Esophagus muscularis mucosa (tissue), 4 donors: ENCODE results near the gene CAPN10. TPM values are rescaled to one million over a fixed set of nuclear protein-coding genes. Genes with fewer than 3 reads are reported as not detected.

Source experiments
- DNase-seq: peaks from one replicate; pipeline ENCODE4 v3.0.0-alpha.2; 2017; ENCODE audit errors: extremely low spot score
- H3K27ac ChIP-seq, 4 donors: fragments of 200-600 bp; sonication (generic); replicated peaks in 1 of 4; 1 replicate in 3 of 4; 2 replicates in 1 of 4; pipeline ENCODE4 v1.5.1; 2016 to 2019; ENCODE audit warnings: mild to moderate bottlenecking in 1 of 4
- H3K27me3 ChIP-seq, 4 donors: fragments of 200-600 bp; sonication (generic); one replicate each; pipeline versions ENCODE4 v1.5.1 to v1.6.0; 2016 to 2019
- H3K36me3 ChIP-seq, 4 donors: fragments of 200-600 bp; sonication (generic); one replicate each; pipeline ENCODE4 v1.5.1; 2016 to 2019
- H3K4me1 ChIP-seq, 4 donors: fragments of 200-600 bp; sonication (generic); one replicate each; pipeline ENCODE4 v1.5.1; 2016 to 2019
- H3K4me3 ChIP-seq, 4 donors: fragments of 200-600 bp; sonication (generic); 1 replicate in 2 of 4; 2 replicates in 2 of 4; pipeline ENCODE4 v1.5.1; 2016 to 2019; ENCODE audit warnings: mild to moderate bottlenecking in 4 of 4, moderate library complexity in 1 of 4
- H3K9me3 ChIP-seq, 4 donors: fragments of 200-600 bp; sonication (generic); 1 replicate in 3 of 4; 2 replicates in 1 of 4; pipeline ENCODE4 v1.5.1; 2016 to 2019
- CTCF ChIP-seq, 3 experiments: fragments of 200-600 bp in 2 of 3; fragments of 450-650 bp in 1 of 3; sonication (generic) in 2 of 3; IDR thresholded peaks; one replicate each; pipeline ENCODE4 v1.5.1; 2017 to 2019; ENCODE audit warnings: antibody characterized with exemption in 3 of 3, mild to moderate bottlenecking in 2 of 3, moderate library complexity in 1 of 3
- EP300 ChIP-seq: sonication (generic); formaldehyde crosslinking; IDR thresholded peaks from one replicate; pipeline ENCODE4 v1.6.1; 2017; ENCODE audit warnings: antibody characterized with exemption
- POLR2A ChIP-seq: fragments of 450-650 bp; IDR thresholded peaks from one replicate; pipeline ENCODE4 v1.6.1; 2017; ENCODE audit warnings: antibody characterized with exemption, moderate library complexity, mild to moderate bottlenecking, low read depth
- POLR2AphosphoS5 ChIP-seq, 2 donors: sonication (generic); formaldehyde crosslinking; IDR thresholded peaks; one replicate each; pipeline ENCODE4 v1.6.1; 2017; ENCODE audit warnings: antibody characterized with exemption in 2 of 2
- WGBS: methylation state at CpG from one replicate; pipeline ENCODE4 v1.1.5; 2018; 5-methylcytosine and 5-hydroxymethylcytosine counted together
- intact Hi-C: fragments of 100-400 bp; cut with DNase I; formaldehyde crosslinking; loops from one replicate; pipeline ENCODE4 v1.15.1; 2023
- total RNA-seq, 4 donors: library from RNA; depleted of rRNA; stranded (reverse); fragments of >200 nt; gene quantifications; one replicate each; pipeline versions ENCODE4 v1.1.0 to v1.2.1, GENCODE V29; 2016

Gene CAPN10
- total RNA-seq, 4 donors from 2014 or later: 16.7 to 29.2 (median 19.6) TPM

GRCh38 chr2:240603081-240603835 is 16.7 kb downstream of the CAPN10 start:
- Histone ChIP-seq H3K4me3 (no peak overlapping the region), H3K27ac (no peak overlapping the region), H3K27me3 (no peaks in the 10 kb centered on the region), H3K9me3 (no peaks in the 10 kb centered on the region), H3K4me1 (peaks cover 0 to 8% (median 6%) of the 10 kb centered on the region in 4 donors), H3K36me3 (peaks cover 8 to 32% (median 24%) of the 10 kb centered on the region in 4 donors)
- TF ChIP-seq EP300 (no peak), POLR2A (no peak), CTCF (IDR thresholded peaks at IDR 0.05) (no peak), POLR2AphosphoS5 (IDR thresholded peaks at IDR 0.05) (no peak)
- no peak for DNase-seq
- WGBS: 89% methylated on average over 13 of the region's 22 CpGs
- intact Hi-C loops: no loop called here

- intact Hi-C loops: no loop called here
- DNase-seq: no peak
These were observed 17.3 kb downstream of the CAPN10 start for GRCh38 chr2:240603846-240604245.

GRCh38 chr2:240604291-240604938 is 17.9 kb downstream of the CAPN10 start:
- intact Hi-C loops: no loop called here
- no peak for DNase-seq
- Histone ChIP-seq H3K27me3 (no peaks in the 10 kb centered on the region), H3K36me3 (peaks cover 0 to 21% (median 12%) of the 10 kb centered on the region in 4 donors), H3K27ac (no peak overlapping the region), H3K4me1 (peaks cover 0 to 8% (median 6%) of the 10 kb centered on the region in 4 donors), H3K9me3 (no peaks in the 10 kb centered on the region), H3K4me3 (no peak overlapping the region)
- 43% methylated on average over 9 of the region's 11 CpGs for WGBS
- TF ChIP-seq POLR2AphosphoS5 (IDR thresholded peaks at IDR 0.05) (no peak), CTCF (IDR thresholded peaks at IDR 0.05) (peak; percentile 26 to 63 (median 40))

More at GRCh38 chr2:240603846-240604245, 17.3 kb downstream of the CAPN10 start:
- Histone ChIP-seq H3K4me3 (no peak overlapping the region), H3K27ac (no peak overlapping the region), H3K9me3 (no peaks in the 10 kb centered on the region), H3K36me3 (peaks cover 2 to 26% (median 18%) of the 10 kb centered on the region in 4 donors), H3K27me3 (no peaks in the 10 kb centered on the region), H3K4me1 (peaks cover 0 to 8% (median 6%) of the 10 kb centered on the region in 4 donors)
- TF ChIP-seq POLR2AphosphoS5 (IDR thresholded peaks at IDR 0.05) (no peak), POLR2A (no peak), CTCF (IDR thresholded peaks at IDR 0.05) (no peak), EP300 (no peak)
- 83% methylated on average over 7 of the region's 10 CpGs for WGBS

GRCh38 chr2:240604939-240605716 is 18.6 kb downstream of the CAPN10 start:
- Histone ChIP-seq H3K36me3 (peaks cover 0 to 15% (median 8%) of the 10 kb centered on the region in 4 donors), H3K4me3 (no peak overlapping the region), H3K4me1 (peaks cover 0 to 8% (median 6%) of the 10 kb centered on the region in 4 donors), H3K9me3 (no peaks in the 10 kb centered on the region), H3K27me3 (no peaks in the 10 kb centered on the region), H3K27ac (no peak overlapping the region)
- WGBS: 95% methylated on average over 13 of the region's 19 CpGs
- TF ChIP-seq POLR2A (no peak), EP300 (no peak), CTCF (IDR thresholded peaks at IDR 0.05) (no peak), POLR2AphosphoS5 (IDR thresholded peaks at IDR 0.05) (no peak)
- intact Hi-C loops: no loop called here
- DNase-seq: no peak
